CD4-positive, CD25-positive, alpha-beta regulatory T cell (primary cell): ENCODE data around the gene UBE2G1. TPM values are rescaled to one million over a fixed set of nuclear protein-coding genes. Genes with fewer than 3 reads are reported as not detected.

Experiments used
- ATAC-seq, 2 donors: fragments of 150-1000 bp; cut with Tn5 transposase; one replicate each; pipeline ENCODE4 v1.10.0; 2021; ENCODE audit warnings: low read depth in 2 of 2, moderate number of reproducible peaks in 2 of 2, moderate library complexity in 1 of 2
- DNase-seq, 3 donors: peaks; one replicate each; pipeline versions ENCODE4 v3.0.0 to v3.0.0-alpha.2; 2012 to 2022; ENCODE audit warnings: mixed read lengths in 1 of 3
- H3K27ac ChIP-seq: one replicate; pipeline ENCODE4 v1.7.0; 2013; ENCODE audit warnings: mild to moderate bottlenecking, low read length; ENCODE audit not compliant: insufficient read depth, poor library complexity, severe bottlenecking
- H3K27me3 ChIP-seq: one replicate; pipeline ENCODE4 v1.7.0; 2013; ENCODE audit warnings: low read length; ENCODE audit not compliant: control insufficient read depth, insufficient read depth
- H3K36me3 ChIP-seq: one replicate; pipeline ENCODE4 v1.7.0; 2013; ENCODE audit warnings: mild to moderate bottlenecking, low read length, moderate library complexity; ENCODE audit not compliant: control insufficient read depth, insufficient read depth
- H3K4me1 ChIP-seq: 2 replicates; pipeline ENCODE4 v1.7.0; 2013; ENCODE audit warnings: mild to moderate bottlenecking, low read length; ENCODE audit not compliant: insufficient read depth, control insufficient read depth, poor library complexity, severe bottlenecking
- H3K4me3 ChIP-seq: one replicate; pipeline ENCODE4 v1.7.0; 2013; ENCODE audit warnings: low read depth, mild to moderate bottlenecking, low read length, moderate library complexity
- H3K9me3 ChIP-seq, 2 experiments: 1 replicate in 1 of 2; 2 replicates in 1 of 2; pipeline ENCODE4 v1.7.0; 2013; ENCODE audit warnings: low read length in 2 of 2, mild to moderate bottlenecking in 1 of 2, moderate library complexity in 1 of 2; ENCODE audit not compliant: control insufficient read depth in 2 of 2
- H3K27ac Mint-ChIP-seq, 3 donors: one replicate each; pipeline ENCODE4 v1.8.0; 2020 to 2022; ENCODE audit warnings: mild to moderate bottlenecking in 3 of 3, mixed read lengths in 3 of 3, moderate library complexity in 2 of 3
- H3K27me3 Mint-ChIP-seq: one replicate; pipeline ENCODE4 v1.8.0; 2022; ENCODE audit warnings: mild to moderate bottlenecking, mixed read lengths
- H3K36me3 Mint-ChIP-seq: one replicate; pipeline ENCODE4 v1.8.0; 2020; ENCODE audit warnings: mixed read lengths
- H3K4me1 Mint-ChIP-seq, 4 donors: one replicate each; pipeline ENCODE4 v1.8.0; 2020 to 2022; ENCODE audit warnings: mixed read lengths in 4 of 4, mild to moderate bottlenecking in 1 of 4
- H3K4me3 Mint-ChIP-seq, 4 donors: one replicate each; pipeline ENCODE4 v1.8.0; 2020 to 2022; ENCODE audit warnings: mild to moderate bottlenecking in 4 of 4, mixed read lengths in 4 of 4, moderate library complexity in 3 of 4
- H3K9me3 Mint-ChIP-seq, 7 donors: one replicate each; pipeline ENCODE4 v1.8.0; 2020 to 2022; ENCODE audit warnings: mixed read lengths in 7 of 7, mild to moderate bottlenecking in 3 of 7, moderate library complexity in 2 of 7
- polyA plus RNA-seq, 4 donors: library from polyadenylated mRNA; unstranded; fragments of 300-500 nt; fragmentation: Illumina TruSeq; gene quantifications; one replicate each; pipeline ENCODE4 v1.2.3, GENCODE V29; 2021
- total RNA-seq: library from RNA; stranded (reverse); gene quantifications from one replicate; pipeline ENCODE4 v1.2.3, GENCODE V29; 2022

The UBE2G1 gene
- total and polyA plus RNA-seq, 5 donors from 2014 or later, result 55.0 to 67.9 (median 61.0) TPM

DNA sequence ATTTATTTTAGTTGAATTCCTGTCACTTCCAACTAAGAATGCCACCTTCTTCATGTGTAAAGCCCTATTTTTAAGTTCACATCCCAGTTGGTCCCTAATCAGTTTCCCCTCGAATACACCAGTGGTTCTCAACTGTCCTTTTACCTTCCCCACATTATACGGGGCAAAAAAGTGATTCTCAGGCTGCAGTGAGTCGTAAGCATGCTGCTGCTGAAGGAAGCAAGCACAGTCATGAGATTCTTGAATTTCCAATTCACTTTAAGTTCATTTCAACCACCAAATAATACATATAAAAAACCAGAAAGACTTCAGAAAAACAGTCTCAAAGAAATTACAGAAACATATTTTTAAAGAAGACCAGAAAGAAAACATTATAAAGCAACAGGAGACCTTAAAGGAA is 47.9 kb downstream of the UBE2G1 start:
- Histone ChIP-seq H3K9me3 (no peaks in the 10 kb centered on the region), H3K27ac (no peak overlapping the region), H3K27me3 (no peaks in the 10 kb centered on the region), H3K36me3 (no peaks in the 10 kb centered on the region), H3K4me3 (no peak overlapping the region), H3K4me1 (peaks cover 11% of the 10 kb centered on the region)
- no peaks in the 10 kb centered on the region for H3K27me3 Mint-ChIP-seq
- no peaks in the 10 kb centered on the region for H3K36me3 Mint-ChIP-seq
- no peak overlapping the region for H3K4me3 Mint-ChIP-seq
- no peak for ATAC-seq
- no peak for DNase-seq
- H3K27ac Mint-ChIP-seq, result peak overlapping the region in 1 of 3 donors; percentile 54
- H3K9me3 Mint-ChIP-seq, result no peaks in the 10 kb centered on the region
- H3K4me1 Mint-ChIP-seq, result peaks cover 25 to 68% (median 47%) of the 10 kb centered on the region in 4 donors

DNA sequence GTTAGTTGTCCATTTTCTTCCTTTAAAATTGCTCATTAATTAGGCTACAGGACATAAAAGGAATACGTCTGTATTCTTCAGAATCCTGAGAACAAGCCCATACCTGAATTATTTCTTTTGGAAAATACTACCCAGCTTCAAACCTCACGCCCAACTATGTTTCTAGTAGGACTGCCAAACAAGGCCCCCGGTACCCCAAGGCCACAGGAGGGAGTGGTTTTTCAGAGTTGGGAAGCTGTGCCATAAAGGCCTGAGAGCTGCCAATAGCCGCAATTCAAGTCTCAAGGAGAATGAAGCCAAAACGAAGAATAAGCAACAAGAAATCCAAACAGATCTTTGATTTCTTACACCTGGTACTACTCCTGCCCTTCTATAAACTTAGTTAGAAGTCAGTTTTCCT is 48.3 kb downstream of the UBE2G1 start:
- Mint-ChIP-seq H3K27ac (peak overlapping the region in 1 of 3 donors; percentile 54), H3K36me3 (no peaks in the 10 kb centered on the region), H3K27me3 (no peaks in the 10 kb centered on the region), H3K4me3 (no peak overlapping the region), H3K9me3 (no peaks in the 10 kb centered on the region), H3K4me1 (peaks cover 29 to 68% (median 48%) of the 10 kb centered on the region in 4 donors)
- Histone ChIP-seq H3K27ac (no peak overlapping the region), H3K9me3 (no peaks in the 10 kb centered on the region), H3K36me3 (no peaks in the 10 kb centered on the region), H3K4me3 (no peak overlapping the region), H3K27me3 (no peaks in the 10 kb centered on the region), H3K4me1 (peaks cover 15% of the 10 kb centered on the region)
- DNase-seq, result no peak
- no peak for ATAC-seq

DNA sequence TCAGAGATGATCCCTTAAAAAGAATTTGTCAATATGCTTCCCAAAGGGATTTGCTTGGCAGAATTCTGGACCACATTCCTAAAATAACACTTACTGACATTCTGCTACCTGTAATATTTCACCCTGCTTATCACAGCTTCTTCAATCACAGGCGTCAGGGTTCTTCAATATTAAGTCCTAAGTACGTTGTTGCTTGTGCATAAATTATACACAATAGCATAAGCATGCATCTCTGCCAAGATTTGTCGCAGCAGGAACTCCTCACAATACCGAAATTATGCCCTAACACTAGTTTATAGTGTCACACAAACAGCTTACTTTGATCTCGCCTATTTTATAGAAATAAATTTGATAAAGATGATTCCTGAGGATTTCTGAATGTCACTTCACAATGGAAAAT is 48.9 kb downstream of the UBE2G1 start:
- Mint-ChIP-seq H3K9me3 (no peaks in the 10 kb centered on the region), H3K4me3 (no peak overlapping the region), H3K4me1 (peaks cover 35 to 68% (median 48%) of the 10 kb centered on the region in 4 donors), H3K27ac (no peak overlapping the region), H3K27me3 (no peaks in the 10 kb centered on the region), H3K36me3 (no peaks in the 10 kb centered on the region)
- ATAC-seq, result no peak
- no peaks in the 10 kb centered on the region for H3K36me3 ChIP-seq
- H3K27me3 ChIP-seq, result no peaks in the 10 kb centered on the region
- peaks cover 15% of the 10 kb centered on the region for H3K4me1 ChIP-seq
- no peaks in the 10 kb centered on the region for H3K9me3 ChIP-seq
- no peak overlapping the region for H3K4me3 ChIP-seq
- H3K27ac ChIP-seq, result no peak overlapping the region
- no peak for DNase-seq

DNA sequence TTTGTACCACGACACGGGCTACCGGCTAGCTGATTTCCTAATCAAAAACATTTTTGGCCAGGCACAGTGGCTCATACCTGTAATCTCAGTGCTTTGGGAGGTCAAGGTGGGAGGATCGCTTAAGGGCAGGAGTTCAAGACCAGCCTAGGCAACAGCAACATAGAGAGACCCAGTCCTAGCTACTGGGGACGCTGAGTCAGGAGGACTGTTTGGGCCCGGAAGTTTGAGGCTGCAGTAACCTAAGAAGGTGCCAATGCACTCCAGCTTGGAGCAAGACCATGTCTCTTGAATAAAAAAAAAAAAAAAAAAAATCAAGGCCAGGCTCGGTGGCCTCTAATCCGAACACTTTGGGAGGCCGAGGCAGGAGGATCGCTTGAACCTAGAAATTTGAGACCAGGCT is 49.8 kb downstream of the UBE2G1 start:
- no peak overlapping the region for H3K4me3 Mint-ChIP-seq

DNA sequence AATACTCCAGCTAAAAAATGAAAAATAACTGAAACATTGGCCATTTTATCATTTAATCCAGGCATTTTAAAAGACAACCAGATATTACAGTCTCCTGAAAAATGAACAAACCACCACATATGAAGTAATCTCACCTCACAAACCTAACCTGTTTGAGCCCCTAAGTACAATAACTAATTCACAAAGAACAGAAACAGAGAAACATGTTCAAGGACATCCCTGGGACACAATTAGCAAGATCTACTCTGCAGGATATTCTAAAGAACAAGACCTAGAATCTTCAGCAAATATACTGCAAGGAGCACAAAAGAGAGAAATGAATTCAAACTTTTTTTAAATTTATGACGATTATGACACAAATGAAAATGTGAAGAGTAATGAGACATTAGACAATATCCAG is 51.9 kb downstream of the UBE2G1 start:
- Histone ChIP-seq H3K36me3 (no peaks in the 10 kb centered on the region), H3K9me3 (no peaks in the 10 kb centered on the region), H3K4me3 (no peak overlapping the region), H3K4me1 (peaks cover 20% of the 10 kb centered on the region), H3K27ac (no peak overlapping the region), H3K27me3 (no peaks in the 10 kb centered on the region)
- Mint-ChIP-seq H3K4me1 (peaks cover 53 to 77% (median 64%) of the 10 kb centered on the region in 4 donors), H3K27ac (peak overlapping the region in 2 of 3 donors; percentile 8 to 39), H3K27me3 (no peaks in the 10 kb centered on the region), H3K36me3 (no peaks in the 10 kb centered on the region), H3K4me3 (peak overlapping the region in 1 of 4 donors; percentile 2), H3K9me3 (no peaks in the 10 kb centered on the region)
- DNase-seq (no peak), ATAC-seq (no peak)

More for the DNA sequence above, 49.8 kb downstream of the UBE2G1 start:
- H3K36me3 Mint-ChIP-seq, result no peaks in the 10 kb centered on the region
- no peaks in the 10 kb centered on the region for H3K27me3 ChIP-seq
- H3K9me3 Mint-ChIP-seq, result no peaks in the 10 kb centered on the region
- ATAC-seq, result no peak
- no peak overlapping the region for H3K27ac ChIP-seq
- no peak for DNase-seq
- H3K27me3 Mint-ChIP-seq, result no peaks in the 10 kb centered on the region
- H3K4me3 ChIP-seq, result no peak overlapping the region
- H3K4me1 ChIP-seq, result peaks cover 15% of the 10 kb centered on the region
- H3K27ac Mint-ChIP-seq, result no peak overlapping the region
- peaks cover 36 to 67% (median 48%) of the 10 kb centered on the region in 4 donors for H3K4me1 Mint-ChIP-seq
- H3K36me3 ChIP-seq, result no peaks in the 10 kb centered on the region
- no peaks in the 10 kb centered on the region for H3K9me3 ChIP-seq

DNA sequence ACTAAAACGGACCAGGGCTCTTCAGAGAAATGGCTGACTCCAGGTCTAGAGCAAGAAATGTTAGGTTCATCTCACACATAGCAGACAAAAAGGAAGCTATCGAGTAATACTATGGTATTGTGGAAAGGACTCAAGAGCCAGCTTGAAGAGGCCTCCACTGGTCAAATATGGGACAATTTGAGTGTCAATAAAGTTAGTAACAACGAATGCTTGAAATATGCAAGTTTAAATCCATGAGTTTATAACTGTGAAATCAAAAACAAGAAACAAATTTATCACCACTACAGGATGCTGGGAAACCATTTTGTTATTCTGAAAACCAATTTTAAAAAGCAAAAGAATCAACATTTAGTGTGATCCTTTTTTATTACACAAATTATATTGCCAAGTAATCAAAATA is 52.3 kb downstream of the UBE2G1 start:
- H3K4me3 Mint-ChIP-seq, result no peak overlapping the region
- peaks cover 20% of the 10 kb centered on the region for H3K4me1 ChIP-seq
- H3K27me3 Mint-ChIP-seq, result no peaks in the 10 kb centered on the region
- no peaks in the 10 kb centered on the region for H3K36me3 ChIP-seq
- H3K36me3 Mint-ChIP-seq, result no peaks in the 10 kb centered on the region
- DNase-seq, result no peak
- no peak overlapping the region for H3K27ac ChIP-seq
- peak overlapping the region in 2 of 3 donors; percentile 8 to 17 for H3K27ac Mint-ChIP-seq
- H3K27me3 ChIP-seq, result no peaks in the 10 kb centered on the region
- no peaks in the 10 kb centered on the region for H3K9me3 Mint-ChIP-seq
- no peaks in the 10 kb centered on the region for H3K9me3 ChIP-seq
- peaks cover 57 to 77% (median 63%) of the 10 kb centered on the region in 4 donors for H3K4me1 Mint-ChIP-seq
- no peak for ATAC-seq
- no peak overlapping the region for H3K4me3 ChIP-seq

DNA sequence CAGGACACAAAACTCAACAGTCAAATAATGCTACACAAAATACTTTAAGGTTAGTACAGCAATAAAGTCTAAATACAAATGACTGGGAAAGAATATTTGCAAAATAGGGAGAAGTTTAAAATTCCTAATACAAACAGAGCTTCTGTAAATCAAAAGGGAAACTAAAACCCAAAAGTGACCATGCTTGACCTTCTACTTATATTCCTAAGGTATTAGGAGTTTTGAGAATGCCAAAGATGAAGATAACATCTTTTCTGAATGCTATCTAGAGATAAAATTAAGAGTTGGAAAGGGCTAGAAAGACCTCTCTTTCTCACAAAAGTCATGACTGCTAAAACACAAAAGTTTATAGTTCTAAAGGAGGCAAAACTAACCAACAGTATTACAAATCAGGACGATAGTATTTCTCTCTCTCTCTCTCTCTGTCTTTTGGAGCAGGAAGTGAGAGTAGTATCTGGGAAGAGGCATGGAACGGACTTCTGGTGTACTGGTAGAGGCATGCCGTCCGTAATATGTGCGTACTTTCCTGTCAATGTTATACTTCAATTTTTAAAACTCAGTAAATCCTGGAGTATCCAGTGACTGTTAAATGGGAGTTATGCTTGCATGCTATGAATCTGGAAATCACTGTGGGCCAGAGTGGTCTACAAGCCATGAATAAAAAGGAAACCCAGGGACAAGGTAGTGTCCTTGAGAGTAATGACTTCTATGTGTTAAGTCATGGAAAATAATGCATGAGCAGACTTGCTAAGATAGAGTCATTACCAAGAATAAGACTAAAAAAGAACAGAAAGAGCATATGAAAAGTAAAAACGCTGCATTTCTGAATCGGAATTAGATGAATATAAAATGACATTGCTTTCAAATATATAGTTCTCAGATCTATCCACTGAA is 53.0 kb downstream of the UBE2G1 start:
- Mint-ChIP-seq H3K4me1 (peaks cover 58 to 79% (median 63%) of the 10 kb centered on the region in 4 donors), H3K27me3 (no peaks in the 10 kb centered on the region), H3K9me3 (no peaks in the 10 kb centered on the region), H3K4me3 (no peak overlapping the region), H3K36me3 (no peaks in the 10 kb centered on the region), H3K27ac (peak overlapping the region in 2 of 3 donors; percentile 1 to 17)
- Histone ChIP-seq H3K4me1 (peaks cover 27% of the 10 kb centered on the region), H3K4me3 (no peak overlapping the region), H3K27me3 (no peaks in the 10 kb centered on the region), H3K36me3 (no peaks in the 10 kb centered on the region), H3K9me3 (no peaks in the 10 kb centered on the region), H3K27ac (no peak overlapping the region)
- DNase-seq (no peak), ATAC-seq (no peak)
